Hepatocyte (in vitro differentiated cells): ENCODE measurements around the gene PDE4D. TPM values are rescaled to one million over a fixed set of nuclear protein-coding genes. Genes with fewer than 3 reads are reported as not detected.

Experiments used
- DNase-seq: peaks from one replicate; pipeline ENCODE4 v3.0.0-alpha.2; 2016; ENCODE audit warnings: low spot score
- H2AFZ ChIP-seq: fragments of 200-600 bp; sonication (generic); 2 replicates; pipeline ENCODE4 v1.6.0; 2016; ENCODE audit warnings: antibody characterized with exemption, mild to moderate bottlenecking
- H3K27ac ChIP-seq: fragments of 200-600 bp; sonication (generic); 2 replicates; pipeline ENCODE4 v1.5.1; 2016; ENCODE audit warnings: mild to moderate bottlenecking
- H3K27me3 ChIP-seq: fragments of 200-600 bp; sonication (generic); 2 replicates; pipeline ENCODE4 v1.6.1; 2016
- H3K36me3 ChIP-seq: fragments of 200-600 bp; sonication (generic); replicated peaks from 2 replicates; pipeline ENCODE4 v1.5.1; 2016; ENCODE audit warnings: low read depth; ENCODE audit not compliant: insufficient read depth
- H3K4me1 ChIP-seq: fragments of 200-600 bp; sonication (generic); 2 replicates; pipeline ENCODE4 v1.5.1; 2016; ENCODE audit warnings: mild to moderate bottlenecking, moderate library complexity; ENCODE audit not compliant: insufficient read depth
- H3K4me2 ChIP-seq: fragments of 200-600 bp; sonication (generic); 2 replicates; pipeline ENCODE4 v1.6.0; 2016
- H3K4me3 ChIP-seq: fragments of 200-600 bp; sonication (generic); 2 replicates; pipeline ENCODE4 v1.5.1; 2016; ENCODE audit warnings: mild to moderate bottlenecking
- H3K79me2 ChIP-seq: fragments of 200-600 bp; sonication (generic); 2 replicates; pipeline ENCODE4 v1.6.0; 2017; ENCODE audit warnings: mild to moderate bottlenecking
- H3K9me2 ChIP-seq: fragments of 200-600 bp; sonication (generic); replicated peaks from 2 replicates; pipeline ENCODE4 v1.6.0; 2017; ENCODE audit warnings: mild to moderate bottlenecking; ENCODE audit not compliant: insufficient read depth
- H3K9me3 ChIP-seq: fragments of 200-600 bp; sonication (generic); 2 replicates; pipeline ENCODE4 v1.5.1; 2016; ENCODE audit warnings: low read depth, mild to moderate bottlenecking
- H4K20me1 ChIP-seq: fragments of 200-600 bp; sonication (generic); 2 replicates; pipeline ENCODE4 v1.6.0; 2016; ENCODE audit warnings: mild to moderate bottlenecking; ENCODE audit not compliant: insufficient read depth, poor library complexity, severe bottlenecking
- CTCF ChIP-seq: fragments of 200-600 bp; sonication (generic); IDR thresholded peaks from 2 replicates; pipeline ENCODE4 v1.5.1; 2016; ENCODE audit warnings: antibody characterized with exemption, mild to moderate bottlenecking; ENCODE audit not compliant: poor library complexity
- EZH2 ChIP-seq: fragments of 200-600 bp; sonication (generic); IDR thresholded peaks from 2 replicates; pipeline ENCODE4 v1.6.1; 2016; ENCODE audit warnings: antibody characterized with exemption, mild to moderate bottlenecking, borderline replicate concordance
- EZH2phosphoT487 ChIP-seq: fragments of 200-600 bp; sonication (generic); IDR thresholded peaks from one replicate; pipeline ENCODE4 v1.6.1; 2018; ENCODE audit warnings: antibody characterized with exemption, mild to moderate bottlenecking, low read depth, moderate library complexity; ENCODE audit not compliant: unreplicated experiment, severe bottlenecking
- WGBS: methylation state at CpG from one replicate; pipeline ENCODE4 v1.1.6; 2016; ENCODE audit warnings: low lambda C conversion rate; ENCODE audit errors: missing lambda C conversion rate; 5-methylcytosine and 5-hydroxymethylcytosine counted together
- polyA plus RNA-seq: library from polyadenylated mRNA; unstranded; fragments of >200 nt; fragmentation: Nextera tagmentation; extraction: Ambion mirVana; gene quantifications from 2 replicates; pipeline ENCODE4 v1.2.1, GENCODE V29; 2016
- total RNA-seq: library from RNA; depleted of rRNA; stranded (reverse); fragments of >200 nt; gene quantifications from 2 replicates; pipeline ENCODE4 v1.2.3, GENCODE V29; 2014

The PDE4D gene
- total and polyA plus RNA-seq, 2 experiments from 2014 or later: 14.5 to 45.2 TPM

- Histone ChIP-seq H3K9me3 (no peaks in the 10 kb centered on the region), H3K9me2 (no peaks in the 10 kb centered on the region), H3K4me3 (no peak overlapping the region), H3K4me2 (no peak overlapping the region), H2AFZ (no peak overlapping the region), H4K20me1 (no peaks in the 10 kb centered on the region), H3K36me3 (no peaks in the 10 kb centered on the region), H3K79me2 (no peaks in the 10 kb centered on the region), H3K27me3 (no peaks in the 10 kb centered on the region), H3K4me1 (no peaks in the 10 kb centered on the region), H3K27ac (no peak overlapping the region)
- TF ChIP-seq EZH2phosphoT487: no peak
- no peak for TF ChIP-seq EZH2
- no peak for TF ChIP-seq CTCF
- 80% methylated on average over 1 of the region's 1 CpG for WGBS
- DNase-seq: no peak
Measured at GRCh38 chr5:59605915-59606314, 287.6 kb downstream of the PDE4D start.

GRCh38 chr5:59604111-59604510, 289.4 kb downstream of the PDE4D start:
- Histone ChIP-seq H3K4me1 (no peaks in the 10 kb centered on the region), H2AFZ (no peak overlapping the region), H3K4me2 (no peak overlapping the region), H3K27ac (no peak overlapping the region), H3K79me2 (no peaks in the 10 kb centered on the region), H3K27me3 (no peaks in the 10 kb centered on the region), H4K20me1 (no peaks in the 10 kb centered on the region), H3K36me3 (no peaks in the 10 kb centered on the region), H3K9me3 (no peaks in the 10 kb centered on the region), H3K9me2 (no peaks in the 10 kb centered on the region), H3K4me3 (no peak overlapping the region)
- 48% methylated on average over 4 of the region's 4 CpGs for WGBS
- TF ChIP-seq CTCF (no peak), EZH2phosphoT487 (no peak), EZH2 (no peak)
- no peak for DNase-seq

GRCh38 chr5:59600998-59601397, 292.5 kb downstream of the PDE4D start:
- no peaks in the 10 kb centered on the region for H4K20me1 ChIP-seq

More at GRCh38 chr5:59600998-59601397, 292.5 kb downstream of the PDE4D start:
- no peaks in the 10 kb centered on the region for H3K9me3 ChIP-seq
- no peaks in the 10 kb centered on the region for H3K79me2 ChIP-seq
- TF ChIP-seq CTCF (no peak), EZH2 (no peak), EZH2phosphoT487 (no peak)
- no peaks in the 10 kb centered on the region for H3K4me1 ChIP-seq
- H3K4me2 ChIP-seq: no peak overlapping the region
- H3K27ac ChIP-seq: no peak overlapping the region
- H3K36me3 ChIP-seq: no peaks in the 10 kb centered on the region
- H2AFZ ChIP-seq: no peak overlapping the region
- H3K27me3 ChIP-seq: no peaks in the 10 kb centered on the region
- H3K4me3 ChIP-seq: no peak overlapping the region
- no peak for DNase-seq
- H3K9me2 ChIP-seq: no peaks in the 10 kb centered on the region
- WGBS: 76% methylated on average over 3 of the region's 3 CpGs
